RWPE1 (cell line): ENCODE results near the gene HOXB6.

Source experiments
- CTCF ChIA-PET: fragments of 350-600 bp; sonication (Branson Sonifier 250); formaldehyde crosslinking; extraction: SDS; loops from one replicate; lab custom pipeline; 2021; lab: Yijun Ruan, JAX
- POLR2A ChIA-PET: fragments of 400-600 bp; formaldehyde crosslinking; extraction: SDS; loops from one replicate; lab custom pipeline; 2020; ENCODE audit warnings: antibody characterized with exemption; ENCODE audit not compliant: low non-redundant PET; lab: Yijun Ruan, JAX
- DNase-seq: peaks from one replicate; pipeline ENCODE4 v3.0.0; 2012; ENCODE audit warnings: low spot score
- H3K27ac ChIP-seq: fragments of 450-650 bp; 2 replicates; pipeline ENCODE4 v1.5.1; 2017
- TF ChIP-seq, protein P1 (sequence below): fragments of 450-650 bp; conservative IDR thresholded peaks from 2 replicates; pipeline ENCODE4 v1.5.1; 2017; ENCODE audit warnings: low read depth, mild to moderate bottlenecking

Gene HOXB6

DNA sequence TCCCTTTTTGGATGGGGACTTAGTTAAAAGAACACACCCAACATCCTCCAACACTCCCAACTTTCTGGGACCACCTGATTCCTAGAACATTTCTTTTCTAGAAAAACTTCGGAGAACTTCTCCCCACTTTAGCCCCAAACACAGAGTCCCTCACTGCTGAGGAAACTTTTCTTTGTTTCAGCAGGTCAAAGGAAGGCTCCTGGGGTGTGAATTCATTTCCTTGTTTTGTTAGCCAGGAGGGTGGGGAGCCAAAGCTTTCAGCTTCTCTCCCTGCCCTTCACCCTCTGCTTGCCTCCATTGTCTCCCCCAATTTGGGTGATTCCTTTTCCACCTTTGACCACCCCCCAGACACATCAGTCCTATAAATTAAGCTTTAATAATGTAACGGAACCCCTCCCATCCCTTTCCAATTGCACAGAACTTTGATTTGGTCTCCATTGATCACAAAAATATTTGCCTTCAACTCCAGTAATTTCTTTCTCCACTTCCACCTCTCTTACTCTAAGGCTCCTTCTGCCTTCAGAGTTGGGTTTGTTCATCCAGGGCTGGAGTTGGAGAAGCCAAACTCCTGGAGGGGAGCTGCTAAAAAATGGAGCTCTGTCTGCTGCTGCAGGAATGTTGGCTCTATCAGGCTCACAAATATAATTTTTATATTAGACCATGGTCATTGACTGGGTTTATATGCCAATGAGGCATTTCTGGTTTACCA is 37.0 kb downstream of the HOXB6 start:
- ChIA-PET CTCF (interaction anchor here (0.6 to 0.7 kb wide), 2 partner anchors 49 to 854 kb away, joined by 3 read pairs; no protein-coding TSS in a partner anchor), POLR2A (no interaction called here)
- no peak overlapping the region for H3K27ac ChIP-seq
- no peak for DNase-seq
- TF ChIP-seq, protein P1, sequence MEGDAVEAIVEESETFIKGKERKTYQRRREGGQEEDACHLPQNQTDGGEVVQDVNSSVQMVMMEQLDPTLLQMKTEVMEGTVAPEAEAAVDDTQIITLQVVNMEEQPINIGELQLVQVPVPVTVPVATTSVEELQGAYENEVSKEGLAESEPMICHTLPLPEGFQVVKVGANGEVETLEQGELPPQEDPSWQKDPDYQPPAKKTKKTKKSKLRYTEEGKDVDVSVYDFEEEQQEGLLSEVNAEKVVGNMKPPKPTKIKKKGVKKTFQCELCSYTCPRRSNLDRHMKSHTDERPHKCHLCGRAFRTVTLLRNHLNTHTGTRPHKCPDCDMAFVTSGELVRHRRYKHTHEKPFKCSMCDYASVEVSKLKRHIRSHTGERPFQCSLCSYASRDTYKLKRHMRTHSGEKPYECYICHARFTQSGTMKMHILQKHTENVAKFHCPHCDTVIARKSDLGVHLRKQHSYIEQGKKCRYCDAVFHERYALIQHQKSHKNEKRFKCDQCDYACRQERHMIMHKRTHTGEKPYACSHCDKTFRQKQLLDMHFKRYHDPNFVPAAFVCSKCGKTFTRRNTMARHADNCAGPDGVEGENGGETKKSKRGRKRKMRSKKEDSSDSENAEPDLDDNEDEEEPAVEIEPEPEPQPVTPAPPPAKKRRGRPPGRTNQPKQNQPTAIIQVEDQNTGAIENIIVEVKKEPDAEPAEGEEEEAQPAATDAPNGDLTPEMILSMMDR, result no peak

DNA sequence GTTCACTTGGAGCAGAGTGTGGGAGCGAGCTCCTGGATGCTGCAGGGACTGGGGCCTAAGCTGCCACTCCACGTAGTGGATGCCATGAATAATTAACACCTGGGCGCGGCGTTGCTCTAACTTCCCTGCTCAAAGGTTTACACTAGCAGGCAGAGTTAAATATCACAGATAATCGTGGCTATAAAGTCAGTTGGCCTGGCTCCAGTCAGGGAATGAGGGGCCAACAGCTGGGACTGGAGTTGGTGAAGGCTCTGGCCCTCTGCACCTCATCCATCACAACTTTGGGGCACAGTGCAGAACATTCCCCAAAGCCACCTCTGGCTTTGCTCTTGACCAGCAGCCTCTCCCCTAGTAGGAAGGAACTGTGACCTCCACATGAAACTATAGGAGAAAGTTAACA is 37.6 kb downstream of the HOXB6 start:
- CTCF ChIA-PET, result interaction anchor here (0.6 to 0.7 kb wide), 2 partner anchors 49 to 855 kb away, joined by 3 read pairs; no protein-coding TSS in a partner anchor
- POLR2A ChIA-PET, result no interaction called here
- TF ChIP-seq, protein P1, result no peak
- DNase-seq, result no peak
- H3K27ac ChIP-seq, result no peak overlapping the region

DNA sequence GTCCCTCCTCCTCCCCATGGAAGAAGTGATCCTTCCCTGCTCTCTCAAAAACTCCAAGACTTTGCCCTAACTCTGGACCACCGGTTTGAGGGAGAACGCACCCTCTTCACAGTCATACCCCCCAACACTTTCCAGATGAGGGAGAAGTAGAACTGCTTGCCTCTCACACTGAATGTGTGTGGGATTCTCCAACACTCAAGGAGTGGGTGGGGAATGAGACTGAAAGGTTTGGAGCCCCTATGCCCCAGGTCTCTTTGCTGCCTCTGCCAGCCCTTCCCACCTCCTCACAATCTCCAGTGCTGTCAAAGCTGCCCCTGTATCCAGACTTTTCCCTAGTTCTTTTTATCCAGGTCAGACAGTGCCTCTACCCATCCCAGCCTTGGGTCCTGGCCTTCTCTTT is 38.1 kb downstream of the HOXB6 start:
- POLR2A ChIA-PET, result no interaction called here
- DNase-seq, result no peak
- TF ChIP-seq, protein P1, result no peak
- CTCF ChIA-PET, result no interaction called here
- H3K27ac ChIP-seq, result no peak overlapping the region

DNA sequence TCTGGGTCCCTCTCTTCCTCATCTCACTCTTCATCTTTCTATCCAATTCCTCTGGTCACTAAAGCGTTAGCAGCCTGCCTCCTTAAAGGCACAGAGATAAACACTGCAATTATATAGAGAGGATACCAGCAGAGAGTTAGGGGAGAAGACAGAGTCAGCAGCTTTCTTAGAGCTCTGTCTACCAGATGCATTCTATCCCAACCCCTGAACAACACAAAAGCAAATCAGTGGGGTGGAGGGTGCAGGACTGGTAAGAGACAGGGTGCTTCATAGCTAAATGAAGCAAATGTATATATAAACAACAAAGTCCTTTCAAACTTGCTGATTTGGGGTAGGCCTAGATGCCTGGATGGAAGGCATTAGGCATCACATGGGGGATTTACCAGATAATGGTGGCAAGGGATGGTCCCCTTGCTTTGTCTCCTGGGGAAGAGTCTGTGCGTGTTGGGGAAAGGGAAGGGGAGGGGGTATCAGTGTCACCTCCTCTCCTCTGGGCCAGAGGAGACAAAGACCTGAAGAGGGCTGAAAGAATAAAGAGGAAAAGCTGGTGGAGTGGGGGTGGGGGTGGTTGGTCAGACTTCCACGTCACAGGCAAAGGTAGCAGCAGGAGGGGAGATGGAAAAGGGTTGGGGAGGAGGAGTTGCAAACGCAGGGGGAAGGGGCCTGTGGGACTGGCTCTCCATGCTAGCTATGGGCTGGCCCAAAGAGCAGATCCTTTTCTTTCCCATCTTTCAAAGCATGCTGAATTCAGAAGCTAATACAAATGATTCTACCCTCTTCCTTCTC is 38.7 kb downstream of the HOXB6 start:
- no peak overlapping the region for H3K27ac ChIP-seq
- no peak for DNase-seq
- ChIA-PET CTCF (interaction anchor here (0.7 kb wide), 1 partner anchor 249 kb away, joined by 3 read pairs; no protein-coding TSS in a partner anchor), POLR2A (no interaction called here)
- TF ChIP-seq, protein P1, result no peak

DNA sequence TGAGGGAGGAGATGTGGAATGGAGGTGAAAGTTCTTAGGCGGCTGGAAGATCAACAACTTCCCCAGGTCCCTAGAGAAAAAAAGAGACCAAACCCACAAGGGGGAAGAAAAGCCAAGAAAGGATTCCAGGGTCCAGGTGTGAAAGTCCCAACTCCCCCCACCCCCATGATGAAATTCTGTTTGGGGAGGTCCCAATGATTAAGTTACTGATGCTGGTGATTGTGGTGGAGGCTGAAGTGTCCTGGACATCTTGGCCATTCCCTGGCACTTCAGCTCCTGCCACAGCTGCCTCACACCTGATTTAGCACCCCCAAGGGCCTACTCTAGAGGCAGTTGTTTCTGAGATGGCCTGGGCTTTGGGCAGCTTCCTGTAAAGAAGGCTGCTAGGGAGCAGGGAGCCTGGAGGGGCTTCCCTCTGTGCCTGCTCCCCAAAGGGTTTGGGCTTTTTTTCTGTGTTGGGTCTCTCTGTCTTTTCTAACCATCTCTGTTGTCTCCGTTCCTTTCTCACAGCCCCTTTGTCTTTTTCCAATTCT is 39.7 kb downstream of the HOXB6 start:
- TF ChIP-seq, protein P1, result no peak
- CTCF ChIA-PET, result no interaction called here
- POLR2A ChIA-PET, result no interaction called here
- no peak overlapping the region for H3K27ac ChIP-seq
- DNase-seq, result no peak

DNA sequence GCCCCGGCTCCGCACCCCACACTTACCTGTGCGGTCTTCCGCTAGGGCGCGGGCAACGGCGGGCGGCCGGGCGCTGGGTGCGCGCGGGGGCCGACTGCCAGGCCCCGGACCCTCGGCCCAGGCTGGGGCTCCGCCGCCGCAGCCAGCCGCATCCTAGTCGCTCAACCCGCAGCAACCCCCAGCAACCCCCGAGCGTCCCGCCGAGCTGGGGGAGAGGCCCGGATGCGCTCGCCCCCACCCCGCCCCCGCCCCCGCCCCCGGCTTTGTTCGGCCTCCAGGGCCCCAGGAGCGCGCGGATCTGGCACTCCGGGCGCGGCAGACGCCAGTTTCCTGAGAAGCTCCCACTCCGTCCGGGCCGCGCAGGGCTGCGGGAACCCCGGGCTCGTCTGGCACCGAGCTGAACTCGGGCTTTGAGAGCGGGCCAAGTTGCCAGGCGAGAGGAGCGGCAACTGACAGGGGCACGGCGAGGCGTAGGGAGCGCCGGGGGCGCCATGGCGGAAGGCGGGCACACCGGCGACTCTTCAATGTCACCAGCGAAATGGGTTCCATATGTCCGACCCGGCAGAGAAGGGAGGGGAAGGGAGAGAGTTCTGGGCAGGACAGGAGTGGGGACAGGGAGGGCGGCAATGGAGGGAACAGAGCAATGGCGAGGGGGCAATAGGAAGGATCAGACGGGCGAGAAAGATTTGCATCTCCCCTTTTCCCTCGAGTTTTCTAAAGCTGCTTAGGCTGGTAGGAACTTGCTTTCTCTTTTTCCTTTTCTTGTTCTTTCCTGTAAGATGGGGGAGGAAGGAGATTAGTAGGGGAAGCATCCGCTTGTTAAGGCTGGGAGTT is 40.4 kb downstream of the HOXB6 start:
- ChIA-PET CTCF (no interaction called here), POLR2A (no interaction called here)
- TF ChIP-seq, protein P1, result no peak
- no peak for DNase-seq
- H3K27ac ChIP-seq, result no peak overlapping the region
